NCI-H146 (cell line): ENCODE data around the gene PCBP4.
"Not testable (repeated sequence)": the region's sequence is repeated elsewhere in the genome, so short reads cannot be mapped to it uniquely, and the experiment has no call there.

Experiments used
- DNase-seq: peaks from one replicate; lab custom pipeline; 2025; lab: John Stamatoyannopoulos, UW

Gene PCBP4

DNA sequence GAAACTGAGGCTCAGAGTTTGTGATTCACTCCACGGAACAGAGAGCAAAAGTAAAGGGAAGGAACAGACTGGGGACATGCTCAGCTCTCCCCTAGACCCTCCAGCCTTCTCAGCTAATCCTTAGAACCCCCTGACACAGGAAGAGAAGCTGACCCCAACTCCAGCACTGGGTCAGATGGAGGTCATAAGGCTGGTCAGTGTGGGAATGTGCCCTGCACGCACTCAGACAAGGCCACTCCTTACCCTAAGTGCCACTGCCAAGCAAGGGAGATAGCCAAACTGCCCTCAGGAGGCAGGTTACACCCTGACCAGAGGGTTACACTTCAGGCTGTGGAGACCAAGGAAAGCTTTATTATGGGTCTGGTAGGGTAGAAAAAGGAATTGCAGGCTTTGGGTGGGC, 27.3 kb upstream of the PCBP4 start:
- no peak for DNase-seq

- not testable (repeated sequence) for DNase-seq
Measured at GRCh38 chr3:51993657-51994056, 26.4 kb upstream of the PCBP4 start.

GRCh38 chr3:51992017-51992682, 24.9 kb upstream of the PCBP4 start:
- no peak for DNase-seq

- DNase-seq = not testable (repeated sequence)
Measured at GRCh38 chr3:51990501-51990971, 23.3 kb upstream of the PCBP4 start.

DNA sequence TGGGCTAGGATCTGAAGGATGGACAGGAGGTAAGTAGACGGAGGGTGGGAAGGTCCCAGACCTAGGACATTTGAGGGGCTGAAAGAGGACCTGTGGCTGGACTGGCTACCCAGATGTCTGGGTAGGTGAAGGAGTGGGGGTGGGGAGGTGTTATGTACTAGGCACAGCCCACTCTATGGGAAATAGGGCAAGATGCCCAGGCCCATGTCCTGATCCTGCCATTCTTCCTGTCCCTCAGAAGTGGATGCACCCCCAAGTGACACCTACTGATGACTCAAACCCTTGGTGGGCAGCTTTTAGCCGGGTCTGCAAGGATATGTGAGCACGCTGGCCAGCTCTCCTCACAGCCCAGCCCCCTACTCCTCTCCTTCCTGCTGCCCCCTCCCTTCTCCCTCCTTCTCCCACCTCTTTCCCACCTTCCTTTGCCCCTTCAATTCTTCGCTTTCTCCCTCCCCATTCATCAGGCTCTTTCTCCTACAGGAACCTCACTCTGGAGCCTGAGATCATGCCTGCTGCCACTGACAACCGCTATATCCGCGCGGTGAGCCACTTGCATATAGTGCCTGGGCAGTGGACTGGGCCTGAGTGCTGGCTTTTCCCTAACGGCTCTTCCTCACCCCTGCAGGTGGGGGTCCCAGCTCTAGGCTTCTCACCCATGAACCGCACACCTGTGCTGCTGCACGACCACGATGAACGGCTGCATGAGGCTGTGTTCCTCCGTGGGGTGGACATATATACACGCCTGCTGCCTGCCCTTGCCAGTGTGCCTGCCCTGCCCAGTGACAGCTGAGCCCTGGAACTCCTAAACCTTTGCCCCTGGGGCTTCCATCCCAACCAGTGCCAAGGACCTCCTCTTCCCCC, 21.3 kb upstream of the PCBP4 start:
- no peak for DNase-seq

DNA sequence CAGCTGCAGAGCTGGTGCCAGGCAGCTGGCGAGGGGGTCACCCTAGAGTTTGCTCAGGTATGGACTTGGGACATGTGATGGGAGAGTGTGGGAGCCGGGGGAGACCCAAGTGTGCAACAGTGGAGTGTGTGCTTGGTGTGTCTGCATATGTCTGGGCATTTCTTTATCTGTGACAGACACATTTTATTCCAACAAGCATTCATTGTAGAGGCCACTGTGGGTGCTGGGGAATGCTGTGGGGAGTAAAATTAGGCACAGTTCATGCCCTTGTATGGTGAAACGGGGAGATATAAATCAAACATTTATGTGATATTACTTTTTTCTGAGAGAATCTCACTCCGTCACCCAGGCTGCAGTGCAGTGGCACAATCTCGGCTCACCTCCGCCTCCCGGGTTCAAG, 20.3 kb upstream of the PCBP4 start:
- no peak for DNase-seq

- DNase-seq = no peak
Measured at GRCh38 chr3:51986010-51986947, 19.0 kb upstream of the PCBP4 start.

GRCh38 chr3:51985063-51985462, 17.8 kb upstream of the PCBP4 start:
- no peak for DNase-seq

GRCh38 chr3:51984269-51984647, 17.0 kb upstream of the PCBP4 start:
- DNase-seq = no peak

- DNase-seq = no peak
Measured at GRCh38 chr3:51983578-51984268, 16.5 kb upstream of the PCBP4 start.

GRCh38 chr3:51982838-51983577, 15.8 kb upstream of the PCBP4 start, which contains the start of gene ACY1:
ACY1 (plus strand) TSS chr3:51983535; CDS start chr3:51984065, 530 bp downstream.
- peak; percentile 67 for DNase-seq

- peak; percentile 71 for DNase-seq
Measured at GRCh38 chr3:51982352-51982837, 15.1 kb upstream of the PCBP4 start.

GRCh38 chr3:51980253-51980652, 13.0 kb upstream of the PCBP4 start:
- DNase-seq = no peak

- no peak for DNase-seq
Measured at GRCh38 chr3:51978143-51978502, 10.9 kb upstream of the PCBP4 start.

DNA sequence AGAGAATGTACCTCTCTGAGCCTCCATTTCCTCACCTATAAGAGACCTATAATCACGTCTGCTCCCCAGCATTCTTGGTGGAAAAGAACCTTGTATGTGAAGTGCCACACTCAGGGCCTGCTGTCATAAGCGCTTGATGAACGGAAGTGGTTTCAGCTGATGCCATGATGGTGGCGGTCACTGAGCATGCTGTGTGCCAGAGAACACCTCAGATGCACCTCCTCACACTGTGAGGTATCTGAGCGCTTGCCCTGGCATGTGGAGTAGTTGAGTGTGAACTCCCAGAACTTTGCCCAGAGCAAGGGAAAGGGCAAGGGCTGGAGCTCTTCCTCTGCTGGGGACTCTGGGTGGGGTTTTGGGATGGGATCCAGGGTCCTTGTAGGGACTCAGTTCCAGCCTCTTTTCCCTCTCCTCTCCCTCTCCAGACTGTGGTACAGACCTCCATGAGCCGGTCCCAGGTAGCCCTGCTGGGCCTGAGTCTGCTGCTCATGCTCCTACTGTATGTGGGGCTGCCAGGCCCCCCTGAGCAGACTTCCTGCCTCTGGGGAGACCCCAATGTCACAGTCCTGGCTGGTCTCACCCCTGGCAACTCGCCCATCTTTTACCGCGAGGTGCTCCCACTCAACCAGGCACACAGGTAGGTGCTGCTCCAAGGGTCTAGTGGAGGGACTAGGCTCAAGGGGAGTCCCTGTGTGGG, 10.3 kb upstream of the PCBP4 start:
- no peak for DNase-seq

GRCh38 chr3:51975852-51976549, 8.7 kb upstream of the PCBP4 start:
- peak; percentile 77 for DNase-seq

DNA sequence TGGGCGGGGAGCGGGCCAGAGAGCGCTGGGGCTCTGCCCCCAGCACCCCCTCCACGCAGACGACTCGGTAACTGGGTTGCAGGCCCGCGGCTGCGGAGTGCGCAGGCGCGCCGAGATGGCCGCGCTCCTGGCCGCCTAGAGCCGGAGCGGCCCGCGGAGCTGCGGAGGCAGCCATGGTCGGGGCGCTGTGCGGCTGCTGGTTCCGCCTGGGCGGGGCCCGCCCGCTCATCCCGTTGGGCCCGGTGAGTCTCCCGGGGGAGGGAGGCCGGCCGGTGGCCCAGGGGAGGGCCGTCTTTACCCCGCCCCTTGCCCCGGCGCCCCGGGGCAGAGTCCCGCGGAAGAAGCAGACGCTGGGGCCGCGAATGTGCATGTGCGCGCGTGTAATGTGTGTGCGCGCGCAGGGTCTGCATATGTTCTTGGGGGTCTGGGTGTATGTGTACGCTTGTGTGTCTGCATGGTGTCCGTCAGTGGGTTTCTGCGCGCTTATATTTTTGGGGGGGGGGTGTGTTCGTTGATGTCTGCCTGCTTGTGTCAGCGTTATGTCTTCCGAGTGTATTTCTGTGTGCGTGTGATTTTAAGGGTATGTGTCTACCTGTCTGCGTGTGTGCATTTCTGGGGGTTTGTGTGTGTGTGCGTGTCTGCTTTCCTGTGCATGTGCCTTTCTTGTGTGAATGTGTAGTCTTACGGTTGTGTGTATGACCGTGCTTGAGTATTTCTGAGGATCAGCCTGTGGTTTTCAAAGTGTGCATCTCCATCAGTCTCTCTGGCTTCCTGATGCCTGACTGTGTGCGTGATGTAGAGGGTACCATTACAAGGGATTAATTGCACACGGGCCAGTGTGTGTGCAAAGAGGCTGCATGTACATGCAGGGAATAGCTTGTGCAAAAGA, 8.0 kb upstream of the PCBP4 start, which contains the start of gene ABHD14A:
ABHD14A (plus strand) TSS at position 102 of the 889 bp plus-strand sequence; CDS start at position 174, 72 bp downstream.
- peak; percentile 61 for DNase-seq

DNA sequence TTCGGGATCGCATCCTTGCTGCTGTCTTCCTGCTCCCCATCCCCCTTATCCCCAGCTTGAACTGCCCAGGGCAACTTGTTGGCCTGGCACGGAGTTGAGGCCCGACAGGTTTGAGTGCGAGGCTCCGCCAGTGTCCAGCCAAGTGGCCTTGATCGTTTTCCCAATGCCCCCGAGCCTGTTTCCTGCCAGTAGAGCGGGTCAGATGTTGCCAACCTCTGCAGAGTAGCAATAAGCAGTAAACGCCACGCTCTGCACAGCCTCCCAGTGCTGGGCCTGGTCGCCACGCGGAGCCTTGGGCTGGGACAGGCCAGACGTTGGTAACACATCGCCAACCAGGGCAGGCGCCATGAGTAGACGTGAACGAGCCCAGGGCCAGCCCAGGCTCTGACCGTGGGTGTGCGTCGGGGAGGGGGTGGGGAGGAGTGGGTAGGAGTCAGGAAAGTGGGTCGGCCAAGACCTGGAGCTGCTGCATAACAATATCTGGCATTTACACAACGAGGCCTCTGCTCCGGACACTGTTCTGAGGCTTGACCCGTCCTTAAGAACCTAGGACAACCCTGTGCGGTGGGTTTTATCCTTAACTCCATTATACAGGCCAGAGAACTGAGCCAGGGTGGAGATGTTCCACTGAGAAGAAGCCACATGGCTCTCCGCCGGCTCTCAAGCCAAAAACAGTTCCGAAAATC, 7.2 kb upstream of the PCBP4 start:
- peak; percentile 44 for DNase-seq
